SK-N-SH (cell line): ENCODE measurements around the gene METTL15. TPM values are rescaled to one million over a fixed set of nuclear protein-coding genes. Genes with fewer than 3 reads are reported as not detected.

Source experiments
- CHD2 ChIP-seq: fragments of 150-350 bp; IDR thresholded peaks from 2 replicates; pipeline ENCODE4 v1.6.1; 2018; ENCODE audit warnings: low read length; ENCODE audit not compliant: partially characterized antibody
- EZH2phosphoT487 ChIP-seq: fragments of 200-600 bp; sonication (generic); IDR thresholded peaks from 2 replicates; pipeline ENCODE4 v1.6.1; 2017; ENCODE audit warnings: low read depth, mixed run types, mild to moderate bottlenecking, antibody characterized with exemption, moderate library complexity, borderline replicate concordance
- FOSL2 ChIP-seq: IDR thresholded peaks from 2 replicates; pipeline ENCODE4 v1.4.0; 2012; ENCODE audit warnings: low read depth, mild to moderate bottlenecking, moderate library complexity, borderline replicate concordance
- FOXJ3 ChIP-seq: sonication (generic); formaldehyde crosslinking; IDR thresholded peaks from 2 replicates; pipeline ENCODE4 v1.5.1; 2020; ENCODE audit warnings: mild to moderate bottlenecking, missing genetic modification reagents
- FOXM1 ChIP-seq: IDR thresholded peaks from 2 replicates; pipeline ENCODE4 v1.4.0; 2012; ENCODE audit warnings: low read depth, mild to moderate bottlenecking
- MEF2A ChIP-seq: IDR thresholded peaks from 2 replicates; pipeline ENCODE4 v1.4.0; 2012; ENCODE audit warnings: low read depth, borderline replicate concordance
- NFIC ChIP-seq: IDR thresholded peaks from 2 replicates; pipeline ENCODE4 v1.4.0; 2012; ENCODE audit warnings: borderline replicate concordance
- RFX5 ChIP-seq: IDR thresholded peaks from 2 replicates; pipeline ENCODE4 v1.6.1; 2012; ENCODE audit warnings: mild to moderate bottlenecking, improper control_type of control experiment, low read length
- SIN3A ChIP-seq: IDR thresholded peaks from 2 replicates; pipeline ENCODE4 v1.6.1; 2012; ENCODE audit warnings: low read depth, mild to moderate bottlenecking, low read length, moderate library complexity, borderline replicate concordance
- SMC3 ChIP-seq: IDR thresholded peaks from 2 replicates; pipeline ENCODE4 v1.6.1; 2012; ENCODE audit warnings: low read depth, low read length, improper control_type of control experiment
- TEAD4 ChIP-seq: IDR thresholded peaks from 2 replicates; pipeline ENCODE4 v1.4.0; 2012; ENCODE audit warnings: mild to moderate bottlenecking, borderline replicate concordance; ENCODE audit not compliant: insufficient read depth
- polyA plus RNA-seq, 3 experiments: library from polyadenylated mRNA; depleted of rRNA; stranded (reverse); fragments of >200 nt; gene quantifications; 2 replicates each; pipeline ENCODE4 v1.2.3, GENCODE V29; 2012
- TF ChIP-seq, protein P1 (sequence below): IDR thresholded peaks from 2 replicates; pipeline ENCODE4 v1.6.1; 2012; ENCODE audit warnings: mild to moderate bottlenecking, low read depth, low read length, moderate library complexity
- TF ChIP-seq, protein P2 (sequence below): IDR thresholded peaks from 2 replicates; pipeline ENCODE4 v1.4.0; 2012; ENCODE audit warnings: low read depth, borderline replicate concordance
- TF ChIP-seq, protein P3 (sequence below): IDR thresholded peaks from 2 replicates; pipeline ENCODE4 v1.4.0; 2012; ENCODE audit warnings: low read depth, borderline replicate concordance
- TF ChIP-seq, protein P4 (sequence below): fragments of 150-350 bp; IDR thresholded peaks from 2 replicates; pipeline ENCODE4 v1.6.1; 2016; ENCODE audit warnings: mild to moderate bottlenecking, low read depth, low read length

Gene METTL15
- polyA plus RNA-seq, 1 of the 3 experiments (the other 2 are of a cell fraction): 4.7 TPM

DNA sequence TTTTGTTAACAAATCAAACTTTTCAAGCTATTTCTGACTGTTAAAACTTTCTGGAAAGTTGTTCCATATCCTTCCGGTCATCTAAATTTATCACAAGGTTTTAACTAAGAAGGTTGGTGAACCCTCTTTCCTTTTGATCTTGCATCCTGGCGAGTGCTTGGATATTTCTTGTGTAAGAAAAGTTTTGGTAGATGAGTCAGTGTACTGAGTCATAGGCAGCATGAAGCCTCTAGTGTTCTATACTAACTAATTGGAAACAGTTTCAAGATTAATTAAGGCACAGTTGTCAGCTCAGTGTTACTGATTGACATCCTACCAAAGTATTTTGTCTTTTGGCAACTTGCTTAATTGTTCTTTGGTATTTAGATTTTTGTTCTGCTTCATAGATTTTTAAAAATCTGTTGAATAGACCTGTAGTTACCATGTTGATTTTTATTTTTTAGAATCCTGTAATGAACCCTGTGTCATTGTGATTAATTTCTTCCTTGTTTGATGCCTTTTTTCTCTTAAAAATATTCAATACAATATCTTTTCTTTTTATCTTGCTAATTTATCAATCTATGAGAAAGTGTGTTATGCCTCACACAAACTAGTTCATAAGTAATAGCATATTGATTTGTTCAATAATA is 38.0 kb downstream of the METTL15 start (continued):
- TF ChIP-seq, protein P1, sequence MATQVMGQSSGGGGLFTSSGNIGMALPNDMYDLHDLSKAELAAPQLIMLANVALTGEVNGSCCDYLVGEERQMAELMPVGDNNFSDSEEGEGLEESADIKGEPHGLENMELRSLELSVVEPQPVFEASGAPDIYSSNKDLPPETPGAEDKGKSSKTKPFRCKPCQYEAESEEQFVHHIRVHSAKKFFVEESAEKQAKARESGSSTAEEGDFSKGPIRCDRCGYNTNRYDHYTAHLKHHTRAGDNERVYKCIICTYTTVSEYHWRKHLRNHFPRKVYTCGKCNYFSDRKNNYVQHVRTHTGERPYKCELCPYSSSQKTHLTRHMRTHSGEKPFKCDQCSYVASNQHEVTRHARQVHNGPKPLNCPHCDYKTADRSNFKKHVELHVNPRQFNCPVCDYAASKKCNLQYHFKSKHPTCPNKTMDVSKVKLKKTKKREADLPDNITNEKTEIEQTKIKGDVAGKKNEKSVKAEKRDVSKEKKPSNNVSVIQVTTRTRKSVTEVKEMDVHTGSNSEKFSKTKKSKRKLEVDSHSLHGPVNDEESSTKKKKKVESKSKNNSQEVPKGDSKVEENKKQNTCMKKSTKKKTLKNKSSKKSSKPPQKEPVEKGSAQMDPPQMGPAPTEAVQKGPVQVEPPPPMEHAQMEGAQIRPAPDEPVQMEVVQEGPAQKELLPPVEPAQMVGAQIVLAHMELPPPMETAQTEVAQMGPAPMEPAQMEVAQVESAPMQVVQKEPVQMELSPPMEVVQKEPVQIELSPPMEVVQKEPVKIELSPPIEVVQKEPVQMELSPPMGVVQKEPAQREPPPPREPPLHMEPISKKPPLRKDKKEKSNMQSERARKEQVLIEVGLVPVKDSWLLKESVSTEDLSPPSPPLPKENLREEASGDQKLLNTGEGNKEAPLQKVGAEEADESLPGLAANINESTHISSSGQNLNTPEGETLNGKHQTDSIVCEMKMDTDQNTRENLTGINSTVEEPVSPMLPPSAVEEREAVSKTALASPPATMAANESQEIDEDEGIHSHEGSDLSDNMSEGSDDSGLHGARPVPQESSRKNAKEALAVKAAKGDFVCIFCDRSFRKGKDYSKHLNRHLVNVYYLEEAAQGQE: no peak
- TF ChIP-seq SMC3 (no peak), FOXM1 (no peak), SIN3A (no peak), NFIC (peak; percentile 46), CHD2 (no peak), FOSL2 (peak; percentile 97), RFX5 (no peak), FOXJ3 (CRISPR knock-in tag) (no peak), EZH2phosphoT487 (no peak), MEF2A (peak; percentile 78; the same call in 1 of the 2 replicates), TEAD4 (peak; percentile 38; the same call in 1 of the 2 replicates)
- TF ChIP-seq, protein P2, sequence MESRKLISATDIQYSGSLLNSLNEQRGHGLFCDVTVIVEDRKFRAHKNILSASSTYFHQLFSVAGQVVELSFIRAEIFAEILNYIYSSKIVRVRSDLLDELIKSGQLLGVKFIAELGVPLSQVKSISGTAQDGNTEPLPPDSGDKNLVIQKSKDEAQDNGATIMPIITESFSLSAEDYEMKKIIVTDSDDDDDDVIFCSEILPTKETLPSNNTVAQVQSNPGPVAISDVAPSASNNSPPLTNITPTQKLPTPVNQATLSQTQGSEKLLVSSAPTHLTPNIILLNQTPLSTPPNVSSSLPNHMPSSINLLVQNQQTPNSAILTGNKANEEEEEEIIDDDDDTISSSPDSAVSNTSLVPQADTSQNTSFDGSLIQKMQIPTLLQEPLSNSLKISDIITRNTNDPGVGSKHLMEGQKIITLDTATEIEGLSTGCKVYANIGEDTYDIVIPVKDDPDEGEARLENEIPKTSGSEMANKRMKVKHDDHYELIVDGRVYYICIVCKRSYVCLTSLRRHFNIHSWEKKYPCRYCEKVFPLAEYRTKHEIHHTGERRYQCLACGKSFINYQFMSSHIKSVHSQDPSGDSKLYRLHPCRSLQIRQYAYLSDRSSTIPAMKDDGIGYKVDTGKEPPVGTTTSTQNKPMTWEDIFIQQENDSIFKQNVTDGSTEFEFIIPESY: no peak
- TF ChIP-seq, protein P3, sequence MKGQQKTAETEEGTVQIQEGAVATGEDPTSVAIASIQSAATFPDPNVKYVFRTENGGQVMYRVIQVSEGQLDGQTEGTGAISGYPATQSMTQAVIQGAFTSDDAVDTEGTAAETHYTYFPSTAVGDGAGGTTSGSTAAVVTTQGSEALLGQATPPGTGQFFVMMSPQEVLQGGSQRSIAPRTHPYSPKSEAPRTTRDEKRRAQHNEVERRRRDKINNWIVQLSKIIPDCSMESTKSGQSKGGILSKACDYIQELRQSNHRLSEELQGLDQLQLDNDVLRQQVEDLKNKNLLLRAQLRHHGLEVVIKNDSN: no peak
- TF ChIP-seq, protein P4, sequence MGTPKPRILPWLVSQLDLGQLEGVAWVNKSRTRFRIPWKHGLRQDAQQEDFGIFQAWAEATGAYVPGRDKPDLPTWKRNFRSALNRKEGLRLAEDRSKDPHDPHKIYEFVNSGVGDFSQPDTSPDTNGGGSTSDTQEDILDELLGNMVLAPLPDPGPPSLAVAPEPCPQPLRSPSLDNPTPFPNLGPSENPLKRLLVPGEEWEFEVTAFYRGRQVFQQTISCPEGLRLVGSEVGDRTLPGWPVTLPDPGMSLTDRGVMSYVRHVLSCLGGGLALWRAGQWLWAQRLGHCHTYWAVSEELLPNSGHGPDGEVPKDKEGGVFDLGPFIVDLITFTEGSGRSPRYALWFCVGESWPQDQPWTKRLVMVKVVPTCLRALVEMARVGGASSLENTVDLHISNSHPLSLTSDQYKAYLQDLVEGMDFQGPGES: no peak
